ENCODE measurements around the gene DIO1. TPM values are rescaled to one million over a fixed set of nuclear protein-coding genes. Genes with fewer than 3 reads are reported as not detected.

The DIO1 gene
- polyA plus RNA-seq, 1 donor from 2014 or later, result not detected

- Histone ChIP-seq H4K20me1 (ENCODE audit: insufficient read depth) (no peaks in the 10 kb centered on the region), H3K27me3 (ENCODE audit: insufficient read depth, low read depth, low read length) (no peaks in the 10 kb centered on the region), H3K9ac (ENCODE audit: low read length) (no peak overlapping the region), H3K9me2 (ENCODE audit: insufficient read depth, low read length) (no peaks in the 10 kb centered on the region), H3K9me3 (ENCODE audit: low read length) (no peaks in the 10 kb centered on the region), H3K4me3 (ENCODE audit: low read length) (no peak overlapping the region), H3K79me2 (replicated peaks; ENCODE audit: insufficient read depth, low read length) (peaks cover 16% of the 10 kb centered on the region), H3K27ac (ENCODE audit: low read length) (no peak overlapping the region), H3F3A (ENCODE audit: insufficient read depth, low read length, poor library complexity, severe bottlenecking) (no peaks in the 10 kb centered on the region), H3K4me2 (ENCODE audit: low read length) (no peak overlapping the region), H3K36me3 (ENCODE audit: insufficient read depth, low read length) (no peaks in the 10 kb centered on the region), H2AFZ (ENCODE audit: low read depth, low read length) (no peak overlapping the region)
- TF ChIP-seq MXI1 (conservative IDR thresholded peaks at IDR 0.05; ENCODE audit: poor library complexity, severe bottlenecking) (no peak), EP300 (conservative IDR thresholded peaks at IDR 0.05; ENCODE audit: poor library complexity, severe bottlenecking) (no peak), REST (IDR thresholded peaks at IDR 0.05; ENCODE audit: borderline replicate concordance) (no peak), TAF1 (IDR thresholded peaks at IDR 0.05; ENCODE audit: low read depth) (no peak), EZH2 (IDR thresholded peaks at IDR 0.05; ENCODE audit: borderline replicate concordance, insufficient read depth, low read length, poor library complexity, severe bottlenecking) (no peak), RAD21 (conservative IDR thresholded peaks at IDR 0.05) (no peak), POLR2AphosphoS5 (IDR thresholded peaks at IDR 0.05) (no peak), CTCF (IDR thresholded peaks at IDR 0.05; ENCODE audit: poor library complexity, severe bottlenecking) (no peak), SMC3 (conservative IDR thresholded peaks at IDR 0.05; ENCODE audit: poor library complexity) (no peak)
Observed at GRCh38 chr1:53942127-53942957, 48.4 kb downstream of the DIO1 start.

GRCh38 chr1:53943090-53943489, 49.1 kb downstream of the DIO1 start:
- Histone ChIP-seq H3K9me2 (ENCODE audit: insufficient read depth, low read length) (no peaks in the 10 kb centered on the region), H4K20me1 (ENCODE audit: insufficient read depth) (no peaks in the 10 kb centered on the region), H3K27ac (ENCODE audit: low read length) (no peak overlapping the region), H2AFZ (ENCODE audit: low read depth, low read length) (no peak overlapping the region), H3K4me2 (ENCODE audit: low read length) (no peak overlapping the region), H3F3A (ENCODE audit: insufficient read depth, low read length, poor library complexity, severe bottlenecking) (no peaks in the 10 kb centered on the region), H3K79me2 (replicated peaks; ENCODE audit: insufficient read depth, low read length) (peaks cover 16% of the 10 kb centered on the region), H3K36me3 (ENCODE audit: insufficient read depth, low read length) (no peaks in the 10 kb centered on the region), H3K9ac (ENCODE audit: low read length) (no peak overlapping the region), H3K27me3 (ENCODE audit: insufficient read depth, low read depth, low read length) (no peaks in the 10 kb centered on the region), H3K4me3 (ENCODE audit: low read length) (no peak overlapping the region), H3K9me3 (ENCODE audit: low read length) (no peaks in the 10 kb centered on the region)
- no peak for TF ChIP-seq TAF1 (IDR thresholded peaks at IDR 0.05; ENCODE audit: low read depth)
- no peak for TF ChIP-seq EZH2 (IDR thresholded peaks at IDR 0.05; ENCODE audit: borderline replicate concordance, insufficient read depth, low read length, poor library complexity, severe bottlenecking)
- no peak for TF ChIP-seq EP300 (conservative IDR thresholded peaks at IDR 0.05; ENCODE audit: poor library complexity, severe bottlenecking)
- no peak for TF ChIP-seq RAD21 (conservative IDR thresholded peaks at IDR 0.05)
- no peak for TF ChIP-seq MXI1 (conservative IDR thresholded peaks at IDR 0.05; ENCODE audit: poor library complexity, severe bottlenecking)
- no peak for TF ChIP-seq POLR2AphosphoS5 (IDR thresholded peaks at IDR 0.05)
- TF ChIP-seq REST (IDR thresholded peaks at IDR 0.05; ENCODE audit: borderline replicate concordance), result no peak
- no peak for TF ChIP-seq SMC3 (conservative IDR thresholded peaks at IDR 0.05; ENCODE audit: poor library complexity)
- no peak for TF ChIP-seq CTCF (IDR thresholded peaks at IDR 0.05; ENCODE audit: poor library complexity, severe bottlenecking)
